Liver (tissue), 2 donors: ENCODE results near the gene PHLPP2.
"Not testable (repeated sequence)": the region's sequence is repeated elsewhere in the genome, so short reads cannot be mapped to it uniquely, and the experiment has no call there.

ENCODE experiments used
- GABPA ChIP-seq, 2 donors: IDR thresholded peaks in 1 of 2; conservative IDR thresholded peaks in 1 of 2; 2 replicates each; pipeline ENCODE4 v1.6.1; 2016; ENCODE audit warnings: antibody characterized with exemption in 2 of 2, mild to moderate bottlenecking in 1 of 2, moderate library complexity in 1 of 2
- JUND ChIP-seq, 2 donors: IDR thresholded peaks; 2 replicates each; pipeline ENCODE4 v1.6.1; 2016; ENCODE audit warnings: antibody characterized with exemption in 2 of 2
- TF ChIP-seq, protein P1 (sequence below): IDR thresholded peaks from 2 replicates; pipeline ENCODE4 v1.6.1; 2016; ENCODE audit warnings: antibody characterized with exemption, mild to moderate bottlenecking
- donor health status: healthy.

DNA sequence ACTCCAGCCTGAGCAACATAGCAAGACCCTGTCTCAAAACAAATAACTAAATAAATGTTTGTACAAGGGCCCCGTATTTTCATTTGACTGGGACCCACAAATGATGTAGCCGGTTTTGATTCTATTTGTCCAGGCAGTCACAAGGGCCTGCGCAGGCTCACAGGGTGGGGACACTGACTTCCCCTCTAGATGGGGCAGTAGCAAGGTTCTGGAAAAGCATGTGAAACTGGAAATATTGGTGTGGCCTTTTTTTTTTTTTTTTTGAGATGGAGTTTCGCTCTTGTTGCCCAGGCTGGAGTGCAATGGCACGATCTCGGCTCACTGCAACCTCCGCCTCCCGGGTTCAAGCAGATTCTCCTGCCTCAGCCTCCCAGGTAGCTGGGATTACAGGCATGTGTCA, 109.5 kb downstream of the PHLPP2 start:
- TF ChIP-seq GABPA (IDR thresholded peaks at IDR 0.05 in 1 of 2, conservative IDR thresholded peaks at IDR 0.05 in 1 of 2); JUND (IDR thresholded peaks at IDR 0.05): not testable (repeated sequence)
- TF ChIP-seq, protein P1, sequence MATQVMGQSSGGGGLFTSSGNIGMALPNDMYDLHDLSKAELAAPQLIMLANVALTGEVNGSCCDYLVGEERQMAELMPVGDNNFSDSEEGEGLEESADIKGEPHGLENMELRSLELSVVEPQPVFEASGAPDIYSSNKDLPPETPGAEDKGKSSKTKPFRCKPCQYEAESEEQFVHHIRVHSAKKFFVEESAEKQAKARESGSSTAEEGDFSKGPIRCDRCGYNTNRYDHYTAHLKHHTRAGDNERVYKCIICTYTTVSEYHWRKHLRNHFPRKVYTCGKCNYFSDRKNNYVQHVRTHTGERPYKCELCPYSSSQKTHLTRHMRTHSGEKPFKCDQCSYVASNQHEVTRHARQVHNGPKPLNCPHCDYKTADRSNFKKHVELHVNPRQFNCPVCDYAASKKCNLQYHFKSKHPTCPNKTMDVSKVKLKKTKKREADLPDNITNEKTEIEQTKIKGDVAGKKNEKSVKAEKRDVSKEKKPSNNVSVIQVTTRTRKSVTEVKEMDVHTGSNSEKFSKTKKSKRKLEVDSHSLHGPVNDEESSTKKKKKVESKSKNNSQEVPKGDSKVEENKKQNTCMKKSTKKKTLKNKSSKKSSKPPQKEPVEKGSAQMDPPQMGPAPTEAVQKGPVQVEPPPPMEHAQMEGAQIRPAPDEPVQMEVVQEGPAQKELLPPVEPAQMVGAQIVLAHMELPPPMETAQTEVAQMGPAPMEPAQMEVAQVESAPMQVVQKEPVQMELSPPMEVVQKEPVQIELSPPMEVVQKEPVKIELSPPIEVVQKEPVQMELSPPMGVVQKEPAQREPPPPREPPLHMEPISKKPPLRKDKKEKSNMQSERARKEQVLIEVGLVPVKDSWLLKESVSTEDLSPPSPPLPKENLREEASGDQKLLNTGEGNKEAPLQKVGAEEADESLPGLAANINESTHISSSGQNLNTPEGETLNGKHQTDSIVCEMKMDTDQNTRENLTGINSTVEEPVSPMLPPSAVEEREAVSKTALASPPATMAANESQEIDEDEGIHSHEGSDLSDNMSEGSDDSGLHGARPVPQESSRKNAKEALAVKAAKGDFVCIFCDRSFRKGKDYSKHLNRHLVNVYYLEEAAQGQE: not testable (repeated sequence)
